ENCODE measurements around the gene MYH1. TPM values are rescaled to one million over a fixed set of nuclear protein-coding genes. Genes with fewer than 3 reads are reported as not detected.

Gene MYH1
- total RNA-seq, 1 donor from 2014 or later, result not detected

DNA sequence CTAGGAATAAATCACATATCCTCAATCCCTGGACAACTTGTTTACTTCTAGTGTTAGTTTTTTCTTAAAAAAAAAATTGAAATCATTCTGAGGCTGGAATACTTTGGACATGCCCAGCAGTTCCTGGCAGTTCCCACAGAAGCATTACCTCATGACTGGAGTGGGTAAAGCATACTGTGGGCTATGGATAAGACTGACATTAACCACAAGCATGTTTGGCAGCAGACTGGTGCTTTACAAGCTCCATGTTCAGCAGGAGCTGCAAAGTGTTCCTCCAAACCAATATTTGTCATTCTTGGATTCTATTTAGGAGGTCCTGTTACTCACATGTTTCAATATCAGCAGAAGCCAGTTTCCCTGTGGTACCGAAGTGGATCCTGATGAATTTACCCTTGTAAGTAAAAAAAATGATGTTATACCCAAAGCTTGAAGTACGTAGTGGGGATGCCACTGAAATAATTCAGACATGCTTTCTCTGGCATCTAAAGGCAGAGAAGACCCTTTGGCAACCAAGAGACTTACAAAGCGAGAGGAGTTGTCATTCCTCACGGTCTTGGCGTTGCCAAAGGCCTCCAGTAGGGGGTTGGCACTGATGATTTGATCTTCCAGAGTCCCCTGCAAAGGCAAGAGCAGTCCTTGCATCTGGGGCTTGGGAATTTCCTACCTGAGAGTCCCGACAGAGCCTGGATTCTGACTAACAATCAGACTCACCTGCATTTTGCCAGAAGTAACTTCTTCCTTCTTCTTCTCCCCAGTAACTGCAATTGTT, 4.9 kb downstream of the MYH1 start:
- DNase-seq (ENCODE audit: low read depth, low spot score), result no peak
- Mint-ChIP-seq H3K9me3 (no peaks in the 10 kb centered on the region), H3K27me3 (ENCODE audit: low read depth) (peaks cover 8% of the 10 kb centered on the region), H3K4me1 (no peaks in the 10 kb centered on the region), H3K4me3 (no peak overlapping the region), H3K27ac (ENCODE audit: unreplicated experiment) (no peak overlapping the region), H3K36me3 (ENCODE audit: low read depth) (no peaks in the 10 kb centered on the region)
- TF ChIP-seq, protein P1, sequence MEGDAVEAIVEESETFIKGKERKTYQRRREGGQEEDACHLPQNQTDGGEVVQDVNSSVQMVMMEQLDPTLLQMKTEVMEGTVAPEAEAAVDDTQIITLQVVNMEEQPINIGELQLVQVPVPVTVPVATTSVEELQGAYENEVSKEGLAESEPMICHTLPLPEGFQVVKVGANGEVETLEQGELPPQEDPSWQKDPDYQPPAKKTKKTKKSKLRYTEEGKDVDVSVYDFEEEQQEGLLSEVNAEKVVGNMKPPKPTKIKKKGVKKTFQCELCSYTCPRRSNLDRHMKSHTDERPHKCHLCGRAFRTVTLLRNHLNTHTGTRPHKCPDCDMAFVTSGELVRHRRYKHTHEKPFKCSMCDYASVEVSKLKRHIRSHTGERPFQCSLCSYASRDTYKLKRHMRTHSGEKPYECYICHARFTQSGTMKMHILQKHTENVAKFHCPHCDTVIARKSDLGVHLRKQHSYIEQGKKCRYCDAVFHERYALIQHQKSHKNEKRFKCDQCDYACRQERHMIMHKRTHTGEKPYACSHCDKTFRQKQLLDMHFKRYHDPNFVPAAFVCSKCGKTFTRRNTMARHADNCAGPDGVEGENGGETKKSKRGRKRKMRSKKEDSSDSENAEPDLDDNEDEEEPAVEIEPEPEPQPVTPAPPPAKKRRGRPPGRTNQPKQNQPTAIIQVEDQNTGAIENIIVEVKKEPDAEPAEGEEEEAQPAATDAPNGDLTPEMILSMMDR (conservative IDR thresholded peaks at IDR 0.05), result no peak

DNA sequence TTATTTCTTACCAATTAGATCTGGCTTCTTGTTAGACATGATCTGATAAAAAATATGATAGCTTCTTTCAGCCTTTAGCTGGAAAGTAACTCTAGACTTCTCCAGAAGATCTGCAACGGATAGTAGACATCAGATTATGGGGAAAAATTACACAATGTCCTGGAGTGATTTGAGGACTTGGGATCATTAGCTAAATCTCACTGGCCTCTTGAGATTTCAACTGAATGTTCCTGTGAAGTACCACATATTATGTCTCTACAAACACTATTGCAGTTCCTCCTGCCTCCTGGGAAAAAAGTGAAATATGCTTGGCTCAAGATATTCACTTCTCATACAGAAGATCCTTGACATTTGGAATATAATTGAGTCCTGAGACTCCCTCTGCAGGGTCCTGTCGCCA, 5.5 kb downstream of the MYH1 start:
- Mint-ChIP-seq H3K9me3 (no peaks in the 10 kb centered on the region), H3K4me1 (no peaks in the 10 kb centered on the region), H3K27me3 (ENCODE audit: low read depth) (peaks cover 5% of the 10 kb centered on the region), H3K4me3 (no peak overlapping the region), H3K36me3 (ENCODE audit: low read depth) (no peaks in the 10 kb centered on the region), H3K27ac (ENCODE audit: unreplicated experiment) (no peak overlapping the region)
- TF ChIP-seq, protein P1 (conservative IDR thresholded peaks at IDR 0.05), result no peak
- no peak for DNase-seq (ENCODE audit: low read depth, low spot score)

DNA sequence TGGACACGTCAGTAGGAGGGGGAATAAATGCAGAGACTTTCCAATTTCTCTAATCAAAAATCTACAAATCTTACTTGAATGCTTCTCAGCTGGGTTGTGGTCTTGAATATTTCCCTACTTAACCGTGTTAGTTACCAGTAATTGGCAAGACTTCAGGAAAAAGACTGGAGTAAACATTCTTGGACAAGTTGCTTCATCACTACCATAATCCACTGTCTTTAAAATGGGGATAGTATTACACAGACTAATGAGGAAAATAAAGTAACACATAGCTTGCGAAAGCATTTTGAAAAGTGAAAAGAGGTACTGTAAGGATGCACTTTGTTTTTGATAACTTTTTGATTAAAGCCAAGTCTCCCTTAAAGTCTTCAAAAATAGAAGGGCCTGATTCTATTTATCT, 18.4 kb downstream of the MYH1 start:
- no peaks in the 10 kb centered on the region for H3K4me1 Mint-ChIP-seq
- TF ChIP-seq, protein P1 (conservative IDR thresholded peaks at IDR 0.05), result no peak
- H3K9me3 Mint-ChIP-seq, result peaks cover 4% of the 10 kb centered on the region
- DNase-seq (ENCODE audit: low read depth, low spot score), result no peak
- H3K27me3 Mint-ChIP-seq (ENCODE audit: low read depth), result peaks cover 7% of the 10 kb centered on the region
- no peaks in the 10 kb centered on the region for H3K36me3 Mint-ChIP-seq (ENCODE audit: low read depth)
- no peak overlapping the region for H3K4me3 Mint-ChIP-seq
- H3K27ac Mint-ChIP-seq (ENCODE audit: unreplicated experiment), result no peak overlapping the region

DNA sequence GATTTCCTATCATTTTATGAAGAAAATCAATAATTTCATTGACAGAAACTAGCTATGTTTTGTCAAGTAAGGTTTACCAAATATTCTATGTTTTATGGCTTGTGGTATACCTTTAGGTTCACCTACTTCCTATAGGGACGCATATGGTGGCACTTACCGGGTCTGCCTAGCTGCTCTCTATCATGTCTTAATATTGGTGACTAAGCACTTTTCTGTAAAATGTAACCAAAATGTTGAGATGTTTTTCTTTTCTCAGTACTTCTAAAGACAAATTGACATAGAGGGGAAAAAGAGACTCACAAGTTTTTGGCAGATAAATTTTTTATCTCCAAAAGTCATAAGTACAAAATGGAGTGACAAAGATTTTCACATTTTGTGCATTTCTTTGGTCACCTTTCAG, 26.3 kb downstream of the MYH1 start:
- Mint-ChIP-seq H3K36me3 (ENCODE audit: low read depth) (no peaks in the 10 kb centered on the region), H3K27ac (ENCODE audit: unreplicated experiment) (no peak overlapping the region), H3K27me3 (ENCODE audit: low read depth) (peaks cover 6% of the 10 kb centered on the region), H3K4me3 (no peak overlapping the region), H3K9me3 (peaks cover 16% of the 10 kb centered on the region), H3K4me1 (no peaks in the 10 kb centered on the region)
- no peak for DNase-seq (ENCODE audit: low read depth, low spot score)
- TF ChIP-seq, protein P1 (conservative IDR thresholded peaks at IDR 0.05), result no peak

DNA sequence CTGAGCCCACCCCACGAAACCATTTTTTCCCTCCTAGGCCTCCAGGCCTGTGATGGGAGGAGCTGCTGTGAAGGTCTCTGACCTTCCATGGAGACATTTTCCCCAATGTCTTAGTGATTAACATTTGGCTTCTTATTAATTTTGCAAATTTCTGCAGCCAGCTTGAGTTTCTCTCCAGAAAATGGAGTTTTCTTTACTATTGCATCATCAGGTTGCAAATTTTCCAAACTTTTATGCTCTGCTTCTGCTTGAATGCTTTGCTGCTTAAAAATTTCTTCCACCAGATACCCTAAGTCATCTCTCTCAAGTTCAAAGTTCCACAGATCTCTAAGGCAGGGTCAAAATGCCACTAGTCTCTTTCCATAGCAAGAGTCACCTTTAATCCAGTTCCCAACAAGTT, 36.1 kb downstream of the MYH1 start:
- H3K4me3 Mint-ChIP-seq, result no peak overlapping the region
- peaks cover 9% of the 10 kb centered on the region for H3K36me3 Mint-ChIP-seq (ENCODE audit: low read depth)
- no peak for DNase-seq (ENCODE audit: low read depth, low spot score)

More for the DNA sequence above, 36.1 kb downstream of the MYH1 start:
- Mint-ChIP-seq H3K9me3 (peaks cover 25% of the 10 kb centered on the region), H3K27ac (ENCODE audit: unreplicated experiment) (no peak overlapping the region), H3K4me1 (no peaks in the 10 kb centered on the region), H3K27me3 (ENCODE audit: low read depth) (peaks cover 9% of the 10 kb centered on the region)
- TF ChIP-seq, protein P1 (conservative IDR thresholded peaks at IDR 0.05), result no peak
